Activated gamma-delta T cell (primary cell): ENCODE data around the gene PSMB3.
"Not testable (repeated sequence)": the region's sequence is repeated elsewhere in the genome, so short reads cannot be mapped to it uniquely, and the experiment has no call there.

Experiments
- DNase-seq: peaks from one replicate; lab custom pipeline; 2025; lab: John Stamatoyannopoulos, UW

The PSMB3 gene

DNA sequence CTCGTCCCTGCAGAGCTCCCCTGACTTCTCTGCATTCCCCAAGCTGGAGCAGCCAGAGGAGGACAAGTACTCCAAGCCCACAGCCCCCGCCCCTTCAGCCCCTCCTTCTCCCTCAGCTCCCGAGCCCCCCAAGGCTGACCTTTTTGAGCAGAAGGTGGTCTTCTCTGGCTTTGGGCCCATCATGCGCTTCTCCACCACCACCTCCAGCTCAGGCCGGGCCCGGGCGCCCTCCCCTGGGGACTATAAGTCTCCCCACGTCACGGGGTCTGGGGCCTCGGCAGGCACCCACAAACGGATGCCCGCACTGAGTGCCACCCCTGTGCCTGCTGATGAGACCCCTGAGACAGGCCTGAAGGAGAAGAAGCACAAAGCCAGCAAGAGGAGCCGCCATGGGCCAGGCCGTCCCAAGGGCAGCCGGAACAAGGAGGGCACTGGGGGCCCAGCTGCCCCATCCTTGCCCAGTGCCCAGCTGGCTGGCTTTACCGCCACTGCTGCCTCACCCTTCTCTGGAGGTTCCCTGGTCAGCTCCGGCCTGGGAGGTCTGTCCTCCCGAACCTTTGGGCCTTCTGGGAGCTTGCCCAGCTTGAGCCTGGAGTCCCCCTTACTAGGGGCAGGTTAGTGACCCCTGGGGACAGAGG lies 36.1 kb upstream of the PSMB3 start:
- DNase-seq = no peak

DNA sequence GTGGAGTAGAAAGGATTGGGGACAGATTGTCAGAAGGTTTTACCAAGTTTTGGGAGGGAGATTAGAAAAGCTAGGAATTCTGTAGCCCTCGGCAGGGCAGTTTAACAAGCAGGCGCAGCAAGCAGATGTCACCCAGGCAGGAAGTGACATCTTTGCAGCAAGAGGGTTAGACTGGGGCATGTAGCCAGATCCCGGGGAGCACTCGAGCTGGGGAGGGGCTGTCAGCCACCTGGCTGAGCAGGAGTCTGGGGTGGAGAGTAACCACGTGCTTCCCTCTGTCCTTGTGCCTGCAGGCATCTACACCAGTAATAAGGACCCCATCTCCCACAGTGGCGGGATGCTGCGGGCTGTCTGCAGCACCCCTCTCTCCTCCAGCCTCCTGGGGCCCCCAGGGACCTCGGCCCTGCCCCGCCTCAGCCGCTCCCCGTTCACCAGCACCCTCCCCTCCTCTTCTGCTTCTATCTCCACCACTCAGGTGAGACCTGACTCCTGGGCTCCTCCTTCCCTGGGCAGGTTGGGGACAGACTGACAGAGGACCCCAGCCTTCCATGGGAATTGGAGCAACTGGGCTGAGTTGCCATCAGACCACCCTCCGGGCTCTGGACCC lies 35.3 kb upstream of the PSMB3 start:
- no peak for DNase-seq

DNA sequence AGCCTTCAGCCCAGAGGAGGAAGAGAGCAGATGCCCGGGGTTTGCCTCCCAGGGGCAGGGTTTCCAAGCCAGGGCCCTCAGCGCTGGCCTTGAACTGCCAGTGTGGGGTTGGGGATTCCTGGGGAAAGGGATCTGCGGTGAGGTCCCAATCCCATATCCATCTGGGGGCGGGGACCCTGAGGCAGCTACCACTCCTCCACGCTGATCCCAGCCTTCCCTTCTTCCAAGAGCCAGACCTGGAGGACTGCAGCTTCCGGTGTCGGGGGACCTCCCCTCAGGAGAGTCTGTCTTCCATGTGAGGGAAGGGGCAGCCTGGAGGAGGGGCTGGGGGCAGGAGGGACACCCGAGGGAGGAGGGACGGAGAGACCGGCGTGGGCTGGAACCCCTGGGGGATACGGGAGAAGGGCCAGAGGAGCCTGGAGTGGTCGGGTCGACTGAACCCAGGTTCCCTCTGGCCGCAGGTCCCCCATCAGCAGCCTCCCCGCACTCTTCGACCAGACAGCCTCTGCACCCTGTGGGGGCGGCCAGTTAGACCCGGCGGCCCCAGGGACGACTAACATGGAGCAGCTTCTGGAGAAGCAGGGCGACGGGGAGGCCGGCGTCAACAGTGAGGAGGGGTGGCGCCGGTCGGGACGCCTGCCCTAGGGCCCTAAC lies 33.1 kb upstream of the PSMB3 start:
- DNase-seq = no peak

DNA sequence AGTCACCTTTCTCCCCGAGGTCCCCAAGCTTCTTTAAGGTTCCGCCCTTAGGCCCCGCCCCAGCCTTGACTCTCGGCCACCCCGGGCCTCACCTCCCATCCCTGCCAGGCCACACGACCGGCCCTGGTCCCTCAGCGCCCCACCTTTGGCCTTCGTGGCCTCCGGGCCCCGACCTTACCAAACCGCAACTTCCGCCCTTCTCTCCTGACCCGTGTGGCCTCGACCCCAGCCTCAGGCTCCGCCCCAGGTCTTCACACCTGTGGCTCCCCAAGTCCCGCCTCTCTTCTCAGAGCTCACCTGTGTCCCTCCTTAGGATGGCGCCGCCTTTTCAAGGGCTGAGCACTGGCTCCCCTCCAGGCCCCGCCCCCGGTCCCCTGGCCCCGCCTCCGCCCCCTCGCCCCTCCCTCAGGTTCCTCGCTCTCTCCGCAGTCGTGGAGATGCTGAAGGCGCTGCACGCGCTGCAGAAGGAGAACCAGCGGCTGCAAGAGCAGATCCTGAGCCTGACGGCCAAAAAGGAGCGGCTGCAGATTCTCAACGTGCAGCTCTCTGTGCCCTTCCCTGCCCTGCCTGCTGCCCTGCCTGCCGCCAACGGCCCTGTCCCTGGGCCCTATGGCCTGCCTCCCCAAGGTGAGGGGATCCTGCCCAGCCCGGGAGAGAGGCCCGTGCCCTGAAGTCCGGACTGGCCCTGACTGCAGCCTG lies 32.4 kb upstream of the PSMB3 start:
- no peak for DNase-seq

DNA sequence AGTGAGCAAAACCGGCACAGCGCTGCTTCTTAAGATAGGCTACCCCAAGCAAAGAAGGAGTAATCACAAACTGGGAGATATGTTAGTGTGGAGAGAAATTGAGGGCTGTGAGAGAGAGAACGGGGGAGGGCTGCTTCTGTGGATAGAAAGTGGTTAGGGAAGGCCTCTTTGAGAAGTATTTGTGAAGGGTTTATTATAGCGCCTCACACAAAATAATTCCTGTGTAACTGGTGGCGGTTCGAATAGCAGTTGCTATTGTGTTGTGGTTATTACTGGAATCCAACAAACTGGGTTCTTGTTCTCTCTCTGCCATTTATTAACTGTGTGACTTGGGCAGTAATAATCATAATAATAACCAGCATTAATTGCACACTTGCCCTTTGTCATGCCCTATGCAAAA lies 31.6 kb upstream of the PSMB3 start:
- no peak for DNase-seq

DNA sequence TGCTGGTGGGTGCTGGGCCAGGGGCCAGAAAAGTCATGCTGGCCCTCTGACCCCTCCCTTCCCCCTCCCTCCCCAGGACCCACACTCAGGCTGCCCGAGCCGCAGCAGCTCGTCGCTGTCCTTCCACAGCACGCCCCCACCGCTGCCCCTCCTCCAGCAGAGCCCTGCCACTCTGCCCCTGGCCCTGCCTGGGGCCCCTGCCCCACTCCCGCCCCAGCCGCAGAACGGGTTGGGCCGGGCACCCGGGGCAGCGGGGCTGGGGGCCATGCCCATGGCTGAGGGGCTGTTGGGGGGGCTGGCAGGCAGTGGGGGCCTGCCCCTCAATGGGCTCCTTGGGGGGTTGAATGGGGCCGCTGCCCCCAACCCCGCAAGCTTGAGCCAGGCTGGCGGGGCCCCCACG lies 30.7 kb upstream of the PSMB3 start:
- no peak for DNase-seq

DNA sequence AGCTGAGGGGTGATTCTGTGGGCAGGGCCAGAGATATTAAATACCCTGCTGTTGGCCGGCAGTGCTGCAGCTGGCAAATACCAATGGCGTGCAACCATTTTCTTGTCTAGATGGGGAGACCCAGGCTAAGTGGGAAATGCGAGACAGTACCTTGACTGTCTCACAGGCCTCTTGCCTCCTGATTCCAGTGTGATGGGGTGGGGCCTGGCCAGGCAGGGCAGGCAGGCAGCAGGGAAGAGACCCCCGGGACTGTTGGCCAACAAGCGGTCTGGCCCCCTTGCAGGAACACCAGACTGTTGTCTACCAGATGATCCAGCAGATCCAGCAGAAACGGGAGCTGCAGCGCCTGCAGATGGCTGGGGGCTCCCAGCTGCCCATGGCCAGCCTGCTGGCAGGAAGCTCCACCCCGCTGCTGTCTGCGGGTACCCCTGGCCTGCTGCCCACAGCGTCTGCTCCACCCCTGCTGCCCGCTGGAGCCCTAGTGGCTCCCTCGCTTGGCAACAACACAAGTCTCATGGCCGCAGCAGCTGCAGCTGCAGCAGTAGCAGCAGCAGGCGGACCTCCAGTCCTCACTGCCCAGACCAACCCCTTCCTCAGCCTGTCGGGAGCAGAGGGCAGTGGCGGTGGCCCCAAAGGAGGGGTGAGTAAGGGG lies 28.1 kb upstream of the PSMB3 start:
- DNase-seq = no peak

DNA sequence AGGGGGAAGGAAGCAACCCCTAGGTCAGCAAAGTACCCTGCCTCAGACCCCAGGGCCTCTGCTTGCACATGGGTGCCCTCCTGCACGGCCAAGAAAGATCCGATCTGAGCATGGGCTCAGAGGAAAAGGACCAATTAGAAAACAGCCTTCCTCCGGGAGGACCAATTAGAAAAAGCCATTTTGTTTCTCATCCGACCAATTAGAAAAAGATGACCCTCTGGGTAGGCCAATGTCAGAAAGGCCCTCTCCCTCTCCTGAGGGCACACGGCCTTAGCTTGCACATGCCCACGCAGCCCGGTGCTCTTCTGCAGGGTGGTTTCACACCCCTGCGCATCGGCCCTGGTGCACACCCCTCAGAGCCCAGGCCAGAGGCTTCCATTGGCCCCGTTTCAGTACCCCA lies 27.5 kb upstream of the PSMB3 start:
- DNase-seq = no peak

DNA sequence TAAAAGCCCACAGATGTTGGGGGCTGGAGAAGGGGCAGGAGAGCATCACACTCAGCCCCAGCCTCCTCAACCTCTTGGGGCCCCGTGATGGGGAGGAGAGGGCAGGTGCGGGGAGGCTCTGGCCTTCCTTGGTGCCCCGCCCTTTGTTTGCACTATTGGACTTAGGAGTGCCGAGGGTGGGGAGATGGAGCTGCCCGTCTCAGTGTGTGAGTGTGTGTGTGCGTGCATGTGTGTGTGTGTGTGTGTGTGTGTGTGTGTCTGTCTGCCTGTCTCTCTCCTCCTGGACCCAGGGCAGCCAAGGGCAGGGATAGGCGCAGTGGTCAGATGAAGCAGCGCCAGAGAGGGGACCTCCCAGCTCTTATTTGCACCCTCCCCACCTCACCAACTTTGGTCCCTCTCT lies 26.4 kb upstream of the PSMB3 start:
- DNase-seq = not testable (repeated sequence)

DNA sequence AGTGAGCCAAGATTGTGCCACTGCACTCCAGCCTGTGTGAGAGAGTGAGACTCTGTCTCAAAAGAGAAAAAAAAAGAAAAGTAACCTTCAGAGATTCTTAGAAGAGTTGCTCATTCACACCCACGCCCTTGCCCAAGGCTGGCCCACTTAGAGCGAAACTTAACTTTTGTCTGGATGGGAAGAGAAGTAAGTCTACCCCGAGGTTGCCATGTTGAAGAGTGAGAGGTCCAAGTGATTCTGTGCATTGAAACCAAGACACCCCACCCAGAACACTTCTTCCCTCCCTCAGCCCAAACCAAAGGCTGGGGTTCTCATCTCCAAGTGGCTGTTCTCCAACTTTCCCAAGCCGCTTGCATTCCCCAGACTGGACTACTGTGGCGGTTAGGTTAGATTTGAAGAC lies 24.8 kb upstream of the PSMB3 start:
- DNase-seq = no peak

DNA sequence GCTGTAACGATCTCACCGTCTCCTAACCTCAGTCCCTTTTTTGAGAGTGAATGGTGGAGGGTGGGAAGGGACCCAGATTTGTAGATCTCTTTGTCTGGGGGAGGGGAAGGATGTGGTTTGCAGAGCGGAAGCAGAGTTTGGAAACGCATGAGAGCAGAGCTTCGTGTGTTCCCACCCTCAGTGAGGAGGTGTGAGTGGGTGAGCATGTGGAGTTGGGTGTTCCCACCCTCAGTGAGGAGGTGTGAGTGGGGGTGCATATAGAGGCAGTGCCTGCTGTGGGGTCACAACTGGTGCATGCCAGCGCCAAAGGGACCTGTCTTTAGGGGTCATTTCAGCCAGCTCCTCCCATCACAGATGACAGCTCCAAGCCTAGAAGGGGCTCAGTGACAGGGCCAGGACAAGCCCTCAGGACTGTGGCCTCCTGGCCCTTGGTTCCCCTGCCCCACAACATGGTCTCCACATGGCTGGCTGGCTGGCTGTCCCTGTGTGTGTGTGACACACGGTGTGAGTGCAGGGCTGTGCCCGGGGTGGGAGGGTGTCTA lies 24.2 kb upstream of the PSMB3 start:
- no peak for DNase-seq

DNA sequence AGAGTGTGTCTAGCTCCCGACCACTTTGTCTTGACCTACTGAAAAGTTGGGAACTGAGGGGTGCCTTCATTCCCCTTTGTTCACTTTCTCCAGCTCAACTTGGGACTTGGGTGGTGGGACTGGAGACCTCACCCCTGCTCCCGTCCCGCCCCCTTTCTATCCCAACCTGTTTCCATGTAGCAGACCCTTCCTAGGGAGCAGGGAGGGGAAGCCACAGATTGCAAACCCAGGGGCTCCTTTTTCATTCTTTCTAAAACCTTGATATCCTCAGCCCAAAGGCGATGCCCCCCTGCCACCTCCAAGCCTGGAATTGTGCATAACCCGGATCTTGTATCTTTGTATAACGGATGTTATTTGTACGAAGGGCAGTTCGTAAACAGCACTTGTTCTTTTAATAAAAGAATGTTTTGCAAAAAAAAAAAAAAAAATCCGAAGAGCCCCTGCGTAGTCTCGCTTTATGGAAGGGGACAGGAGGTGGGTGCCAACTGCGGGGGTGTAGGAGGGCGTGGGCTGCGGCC lies 23.1 kb upstream of the PSMB3 start:
- DNase-seq = no peak

DNA sequence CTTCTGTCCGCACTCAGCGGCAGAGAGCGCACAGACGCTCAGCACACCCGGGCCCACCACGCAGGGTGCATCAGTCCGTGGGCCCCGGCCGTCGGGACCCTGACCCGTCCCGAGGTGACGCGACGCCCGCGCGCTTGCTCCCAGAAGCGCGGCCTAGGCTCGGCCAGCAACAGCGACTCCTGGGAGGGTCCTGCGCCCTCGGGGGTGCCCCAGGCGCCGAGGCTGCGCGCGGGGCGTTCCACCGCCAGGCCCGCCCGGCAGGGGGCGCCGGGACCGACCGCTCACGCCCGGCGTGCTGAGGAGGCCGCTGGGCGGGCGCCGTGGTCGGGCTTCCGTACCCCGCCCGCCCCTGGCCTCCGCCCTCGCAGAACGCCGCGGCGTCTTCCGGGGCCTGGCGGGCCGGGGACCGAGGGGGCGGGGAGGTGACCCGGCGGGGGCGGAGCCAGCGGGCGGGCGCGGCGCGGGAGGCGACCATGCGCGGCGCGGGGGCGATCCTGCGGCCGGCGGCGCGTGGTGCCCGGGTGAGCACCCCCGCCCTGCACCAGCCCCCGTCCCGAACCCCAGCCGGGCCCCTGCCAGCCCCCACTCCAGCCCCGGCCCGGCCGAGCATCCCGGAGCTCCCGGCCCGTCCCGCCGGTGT lies 22.5 kb upstream of the PSMB3 start, which contains the start of gene CISD3:
Gene CISD3 (plus strand): TSS at position 456 of the 640 bp plus-strand sequence. CDS start 18 bp downstream, at position 474.
- peak; percentile 82 for DNase-seq

DNA sequence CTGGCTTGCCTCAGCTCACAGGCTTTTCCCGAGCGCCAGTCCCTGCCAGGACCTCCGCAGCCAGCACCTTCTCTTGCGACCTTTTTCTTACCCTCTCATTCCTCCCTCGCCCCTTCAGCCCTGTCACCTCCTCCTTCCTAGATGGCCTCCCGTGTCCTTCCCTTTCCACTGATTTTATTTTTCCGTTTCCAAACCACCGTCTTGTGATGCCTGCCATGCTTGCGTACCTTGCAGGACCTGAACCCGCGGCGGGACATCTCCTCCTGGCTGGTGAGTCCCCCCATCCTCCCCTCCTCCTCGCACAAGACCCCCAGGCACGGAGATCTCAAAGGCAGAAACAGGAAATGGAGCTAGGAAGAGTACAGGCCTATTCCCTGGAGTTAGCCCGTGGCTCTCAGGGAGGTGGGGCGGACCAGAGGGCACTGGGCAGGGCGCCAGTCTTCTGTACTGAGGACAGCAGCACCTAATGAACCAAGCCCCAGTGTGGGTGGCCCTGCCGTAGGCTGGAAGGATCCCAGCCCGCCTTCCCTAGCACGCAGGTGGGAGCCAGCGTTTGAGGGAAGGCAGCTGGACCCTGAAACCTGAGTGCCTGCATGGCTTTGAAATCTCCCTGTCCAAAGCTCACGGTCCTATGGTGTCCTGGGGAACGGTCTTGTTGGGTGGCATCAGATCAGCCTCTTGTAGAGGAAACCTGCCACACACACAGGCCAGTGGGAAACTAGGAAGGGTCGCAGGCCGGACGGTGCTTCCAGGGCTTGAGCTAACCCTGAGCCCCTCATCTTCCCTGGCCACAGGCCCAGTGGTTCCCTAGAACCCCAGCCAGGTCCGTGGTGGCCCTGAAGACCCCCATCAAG lies 21.8 kb upstream of the PSMB3 start:
- no peak for DNase-seq

DNA sequence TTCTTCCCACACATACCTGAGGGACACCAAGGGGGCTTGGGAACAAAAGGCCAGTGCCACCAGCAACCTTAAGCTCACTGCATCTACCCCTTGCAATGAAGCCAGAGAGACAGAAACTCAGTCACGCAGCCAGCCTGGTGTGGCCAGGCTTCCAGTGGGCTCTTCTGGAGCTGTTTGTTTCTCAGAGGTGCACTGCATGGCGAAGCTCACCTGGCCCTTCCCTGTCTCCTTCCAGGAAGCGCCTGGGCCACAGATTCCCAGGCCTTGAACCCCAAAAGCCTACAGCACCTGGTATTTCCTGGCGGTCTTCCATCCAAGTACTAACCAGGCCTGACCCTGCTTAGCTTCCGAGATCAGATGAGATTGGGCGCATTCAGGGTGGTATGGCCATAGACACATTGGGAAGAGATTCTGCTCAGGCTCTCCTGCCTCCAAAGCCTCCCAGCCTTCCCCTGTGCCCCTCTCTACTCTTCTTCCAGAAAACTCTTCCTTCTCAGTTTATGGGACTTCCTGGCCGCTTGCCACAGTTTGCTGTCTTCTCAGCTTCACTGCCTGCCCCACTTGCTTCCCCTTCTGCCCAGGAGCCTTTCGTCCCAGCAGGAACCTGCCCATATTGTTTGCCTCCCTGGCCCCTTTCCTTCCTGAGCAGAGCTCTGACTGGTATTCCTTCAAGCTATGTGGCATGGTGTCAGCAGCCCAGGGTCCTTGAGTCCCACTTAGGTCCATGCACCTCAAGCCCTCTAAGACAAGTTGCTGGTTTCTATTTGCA lies 20.8 kb upstream of the PSMB3 start:
- DNase-seq = no peak

DNA sequence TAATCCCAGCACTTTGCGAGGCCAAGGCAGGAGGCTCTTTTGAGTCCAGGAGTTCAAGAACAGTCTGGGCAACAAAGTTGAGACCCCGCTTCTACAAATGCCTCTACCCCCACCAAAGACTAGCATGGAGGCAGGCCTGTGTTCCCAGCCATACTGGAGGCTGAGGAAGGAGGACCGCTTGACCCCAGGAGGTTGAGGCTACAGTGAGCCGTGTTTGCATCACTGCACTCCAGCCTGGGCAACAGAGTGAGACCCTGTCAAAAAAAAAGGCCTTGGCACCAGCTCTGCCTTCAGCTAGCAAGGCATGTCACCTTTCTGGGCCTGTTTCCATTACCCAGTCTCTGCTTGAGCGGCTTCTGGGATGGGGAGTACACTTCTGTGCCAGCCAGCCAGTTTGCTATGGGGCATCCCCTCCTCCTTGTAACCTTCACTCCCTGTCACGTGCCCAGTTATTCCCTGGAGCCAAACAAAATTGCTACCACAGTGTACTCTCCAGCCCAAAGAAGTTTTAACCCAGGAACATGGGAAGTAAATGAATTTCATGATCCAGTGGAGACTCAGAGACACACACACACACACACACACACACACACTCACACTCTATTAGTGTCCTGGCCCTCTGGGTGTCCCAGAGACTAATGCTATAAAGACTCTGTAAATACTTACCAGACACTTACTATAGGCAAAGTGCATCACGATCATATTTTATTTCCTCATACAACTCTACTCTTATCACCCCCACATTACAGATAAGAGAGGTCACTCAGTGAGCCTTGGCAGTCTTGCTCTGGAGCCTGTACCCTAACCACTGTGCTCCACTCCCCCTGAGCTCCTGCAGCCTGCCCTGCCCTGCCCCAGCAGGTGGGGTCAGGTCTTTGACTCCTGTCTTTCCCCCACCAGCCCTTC lies 19.9 kb upstream of the PSMB3 start:
- no peak for DNase-seq

DNA sequence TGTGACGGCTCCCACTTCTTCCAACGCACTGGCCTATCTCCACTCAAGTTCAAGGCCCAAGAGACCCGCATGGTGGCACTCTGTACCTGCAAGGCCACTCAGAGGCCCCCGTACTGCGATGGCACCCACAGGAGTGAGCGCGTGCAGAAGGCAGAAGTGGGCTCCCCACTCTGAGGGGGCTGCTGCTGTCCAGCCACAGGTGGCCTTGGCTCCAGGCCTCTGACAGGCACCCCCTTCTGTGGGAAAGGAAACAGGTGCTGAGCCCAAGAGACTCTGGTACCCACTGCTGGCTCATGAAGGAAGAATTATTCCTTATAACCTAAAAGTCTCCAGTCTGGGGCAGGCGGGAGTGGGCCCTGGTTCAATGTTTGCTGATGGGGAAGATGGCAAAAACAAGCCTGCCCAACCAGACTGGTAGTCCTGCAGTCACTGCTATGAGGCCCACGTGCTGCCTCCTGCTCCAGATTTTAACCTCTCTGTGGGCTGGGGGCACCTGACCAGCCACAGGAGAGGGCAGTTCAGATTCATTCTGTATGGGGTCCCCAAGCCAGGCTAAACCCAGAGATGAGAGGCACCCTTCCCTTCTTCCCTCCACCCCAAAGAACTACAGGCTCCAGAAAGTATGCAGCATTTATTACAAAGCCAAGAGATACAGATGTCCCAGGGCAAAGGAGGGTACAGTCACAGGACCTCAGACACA lies 19.1 kb upstream of the PSMB3 start:
- no peak for DNase-seq
